ENCODE measurements around the gene WDR45.

The WDR45 gene

DNA sequence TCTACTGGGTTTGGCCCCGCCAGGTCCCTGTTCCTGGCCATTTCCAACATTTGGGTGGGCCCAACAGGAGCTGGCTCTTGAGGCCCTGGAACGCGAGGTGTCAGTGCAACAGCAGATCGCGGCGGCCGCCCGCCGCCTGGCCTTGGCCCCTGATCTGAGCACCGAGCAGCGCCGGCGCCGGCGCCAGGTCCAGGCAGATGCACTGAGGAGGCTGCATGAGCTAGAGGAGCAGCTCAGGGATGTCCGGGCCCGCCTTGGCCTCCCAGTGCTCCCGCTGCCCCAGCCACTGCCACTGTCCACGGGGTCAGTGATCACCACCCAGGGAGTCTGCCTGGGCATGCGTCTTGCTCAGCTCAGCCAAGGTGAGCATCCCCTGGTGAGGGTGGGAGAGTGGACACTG, 15.4 kb downstream of the WDR45 start:
- CTCF ChIA-PET = no interaction called here
- DNase-seq (ENCODE audit: extremely low spot score) = no peak
- TF ChIP-seq, protein P1, sequence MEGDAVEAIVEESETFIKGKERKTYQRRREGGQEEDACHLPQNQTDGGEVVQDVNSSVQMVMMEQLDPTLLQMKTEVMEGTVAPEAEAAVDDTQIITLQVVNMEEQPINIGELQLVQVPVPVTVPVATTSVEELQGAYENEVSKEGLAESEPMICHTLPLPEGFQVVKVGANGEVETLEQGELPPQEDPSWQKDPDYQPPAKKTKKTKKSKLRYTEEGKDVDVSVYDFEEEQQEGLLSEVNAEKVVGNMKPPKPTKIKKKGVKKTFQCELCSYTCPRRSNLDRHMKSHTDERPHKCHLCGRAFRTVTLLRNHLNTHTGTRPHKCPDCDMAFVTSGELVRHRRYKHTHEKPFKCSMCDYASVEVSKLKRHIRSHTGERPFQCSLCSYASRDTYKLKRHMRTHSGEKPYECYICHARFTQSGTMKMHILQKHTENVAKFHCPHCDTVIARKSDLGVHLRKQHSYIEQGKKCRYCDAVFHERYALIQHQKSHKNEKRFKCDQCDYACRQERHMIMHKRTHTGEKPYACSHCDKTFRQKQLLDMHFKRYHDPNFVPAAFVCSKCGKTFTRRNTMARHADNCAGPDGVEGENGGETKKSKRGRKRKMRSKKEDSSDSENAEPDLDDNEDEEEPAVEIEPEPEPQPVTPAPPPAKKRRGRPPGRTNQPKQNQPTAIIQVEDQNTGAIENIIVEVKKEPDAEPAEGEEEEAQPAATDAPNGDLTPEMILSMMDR (IDR thresholded peaks at IDR 0.05; ENCODE audit: control extremely low read depth, extremely low read depth, low read depth, missing control alignments) = no peak
- POLR2A ChIA-PET = no interaction called here

DNA sequence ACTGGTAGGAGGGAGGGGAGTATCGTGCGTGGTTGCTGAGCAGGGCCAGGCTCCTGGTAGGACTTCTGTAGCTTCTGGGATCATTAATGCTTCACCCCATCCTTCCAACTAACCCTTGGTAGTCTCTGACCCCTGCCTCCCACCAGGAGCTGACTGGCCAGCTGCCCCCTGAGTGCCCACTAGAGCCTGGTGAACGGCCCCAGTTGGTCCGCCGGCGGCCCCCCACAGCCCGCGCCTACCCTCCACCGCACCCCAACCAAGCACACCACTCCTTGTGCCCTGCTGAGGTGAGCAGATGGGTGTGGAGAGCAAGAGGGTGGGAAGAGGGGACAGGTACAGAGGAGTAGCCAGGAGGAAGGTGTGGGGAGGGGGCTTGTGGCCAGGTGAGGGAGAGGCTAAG, 16.0 kb downstream of the WDR45 start:
- TF ChIP-seq, protein P1 (IDR thresholded peaks at IDR 0.05; ENCODE audit: control extremely low read depth, extremely low read depth, low read depth, missing control alignments) = no peak
- DNase-seq (ENCODE audit: extremely low spot score) = no peak
- CTCF ChIA-PET = no interaction called here
- POLR2A ChIA-PET = no interaction called here

DNA sequence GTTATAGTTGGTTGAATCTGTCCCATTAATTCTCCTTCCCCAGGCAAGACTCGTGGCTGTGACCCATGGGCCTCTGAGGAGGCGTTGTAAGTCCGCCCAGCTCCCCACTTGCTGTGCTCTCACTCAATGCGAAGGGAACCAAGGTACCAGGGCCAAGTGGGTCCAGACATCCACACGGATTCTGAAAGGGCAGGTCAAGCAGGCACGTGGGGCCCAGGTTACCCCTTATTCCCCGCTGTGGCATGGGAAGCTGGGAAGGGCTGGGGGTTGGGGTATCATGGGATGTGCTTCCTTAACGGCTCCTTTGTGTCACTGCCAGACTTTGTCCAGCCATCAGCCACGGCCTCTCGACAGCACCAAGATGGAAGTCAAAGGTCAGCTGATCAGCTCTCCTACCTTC, 17.8 kb downstream of the WDR45 start:
- TF ChIP-seq, protein P1 (IDR thresholded peaks at IDR 0.05; ENCODE audit: control extremely low read depth, extremely low read depth, low read depth, missing control alignments) = no peak
- POLR2A ChIA-PET = no interaction called here
- DNase-seq (ENCODE audit: extremely low spot score) = no peak
- CTCF ChIA-PET = interaction anchor here (1.5 to 1.6 kb wide), 2 partner anchors 18 to 40 kb away, joined by 3 to 4 read pairs; no protein-coding TSS in a partner anchor

DNA sequence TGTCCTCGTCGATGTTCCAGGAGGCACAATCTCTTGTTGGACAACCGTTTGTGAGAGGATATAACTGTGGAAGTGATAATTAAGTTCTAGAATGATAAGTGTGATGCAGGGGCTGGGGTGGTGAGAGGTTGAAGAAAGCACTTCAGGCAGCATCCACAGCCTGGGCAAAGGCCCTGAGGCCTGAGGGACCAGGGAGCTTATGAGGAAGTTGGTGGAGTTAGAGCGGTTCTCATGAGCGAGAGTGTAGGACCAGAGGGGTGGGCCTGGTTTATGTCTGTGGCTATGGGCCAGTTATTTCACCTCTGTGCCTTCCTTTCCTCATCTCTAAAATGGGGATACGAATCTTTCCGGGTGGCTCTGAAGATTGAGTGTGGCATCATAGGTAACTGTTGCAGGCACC, 18.2 kb downstream of the WDR45 start:
- CTCF ChIA-PET = interaction anchor here (1.6 kb wide), 1 partner anchor 40 kb away, joined by 3 read pairs; no protein-coding TSS in a partner anchor
- no peak for DNase-seq (ENCODE audit: extremely low spot score)
- TF ChIP-seq, protein P1 (IDR thresholded peaks at IDR 0.05; ENCODE audit: control extremely low read depth, extremely low read depth, low read depth, missing control alignments) = no peak
- POLR2A ChIA-PET = no interaction called here

DNA sequence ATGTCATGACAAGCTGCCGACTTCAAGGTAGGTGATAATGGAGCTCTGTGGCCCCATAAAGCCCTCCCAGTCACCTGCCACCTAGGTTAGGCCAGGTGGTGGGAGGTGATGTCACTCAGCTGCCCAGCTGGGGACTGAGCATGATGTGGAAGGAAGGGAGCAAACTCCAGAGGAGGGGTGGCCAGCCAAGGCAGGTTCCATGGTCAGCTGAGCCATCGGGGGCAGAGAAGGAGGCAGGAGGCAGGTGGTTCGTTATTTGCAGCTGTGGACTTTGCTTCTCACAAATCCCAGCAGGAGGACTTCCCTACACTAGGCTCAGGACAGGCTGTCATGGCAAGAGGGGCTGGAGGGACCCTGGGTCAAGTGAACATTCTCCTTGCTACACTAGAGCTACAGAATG, 18.8 kb downstream of the WDR45 start:
- POLR2A ChIA-PET = no interaction called here
- TF ChIP-seq, protein P1 (IDR thresholded peaks at IDR 0.05; ENCODE audit: control extremely low read depth, extremely low read depth, low read depth, missing control alignments) = no peak
- DNase-seq (ENCODE audit: extremely low spot score) = no peak
- CTCF ChIA-PET = interaction anchor here (1.6 kb wide), 1 partner anchor 39 kb away, joined by 3 read pairs; no protein-coding TSS in a partner anchor

DNA sequence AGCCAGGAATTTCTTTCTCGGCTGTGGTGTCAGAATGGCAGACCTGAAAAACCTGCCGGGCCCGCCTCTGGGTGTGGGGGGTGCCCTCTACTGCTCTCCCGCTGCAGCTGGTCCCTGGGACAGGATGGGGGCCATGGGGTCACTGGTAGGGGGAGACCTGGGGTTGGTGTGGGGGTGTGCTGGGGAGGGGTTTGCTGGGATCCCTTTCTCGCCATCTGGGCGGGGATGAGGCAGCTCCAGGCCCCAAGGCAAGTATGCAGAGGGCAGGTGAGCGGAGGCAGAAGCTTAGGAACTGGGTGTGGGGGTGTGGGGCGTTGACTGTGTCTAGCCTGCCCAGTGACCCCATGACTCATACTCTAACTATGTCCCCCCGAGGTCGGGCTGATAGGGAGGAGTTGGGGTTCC, 20.0 kb downstream of the WDR45 start:
- POLR2A ChIA-PET = no interaction called here
- no peak for DNase-seq (ENCODE audit: extremely low spot score)
- TF ChIP-seq, protein P1 (IDR thresholded peaks at IDR 0.05; ENCODE audit: control extremely low read depth, extremely low read depth, low read depth, missing control alignments) = no peak
- CTCF ChIA-PET = no interaction called here

DNA sequence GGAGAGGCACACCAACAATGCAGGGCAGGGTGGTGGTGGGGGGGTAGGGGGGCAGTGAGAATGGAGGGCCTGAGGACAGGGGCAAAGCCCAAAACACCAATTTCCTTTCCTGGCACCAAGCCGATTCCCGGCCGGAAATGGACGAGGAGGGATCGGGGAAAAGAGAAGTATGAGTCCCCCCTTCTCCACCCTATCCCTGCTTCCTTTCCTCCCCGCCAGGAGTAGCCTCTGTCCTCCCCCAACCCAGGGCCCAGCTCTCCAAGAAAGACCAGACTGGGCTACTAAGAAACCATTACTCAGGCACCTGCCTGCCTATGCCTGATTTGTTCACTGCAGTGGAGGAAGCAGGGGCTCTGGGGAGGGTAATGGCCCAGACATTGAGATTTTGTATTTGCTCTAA, 20.5 kb downstream of the WDR45 start:
- TF ChIP-seq, protein P1 (IDR thresholded peaks at IDR 0.05; ENCODE audit: control extremely low read depth, extremely low read depth, low read depth, missing control alignments) = no peak
- ChIA-PET CTCF (no interaction called here), POLR2A (no interaction called here)
- no peak for DNase-seq (ENCODE audit: extremely low spot score)
